Stomach (tissue), 9 donors: ENCODE data around the gene KY. TPM values are rescaled to one million over a fixed set of nuclear protein-coding genes. Genes with fewer than 3 reads are reported as not detected.

Experiments used
- DNase-seq, 2 donors: peaks; one replicate each; pipeline versions ENCODE4 v3.0.0 to v3.0.0-alpha.2; 2013 to 2019
- H3K27ac ChIP-seq, 5 donors: fragments of 200-600 bp in 4 of 5; sonication (generic) in 4 of 5; one replicate each; pipeline ENCODE4 v1.5.1; 2013 to 2019; ENCODE audit warnings: mild to moderate bottlenecking in 1 of 5, moderate library complexity in 1 of 5
- H3K27me3 ChIP-seq, 3 donors: fragments of 200-600 bp; sonication (generic); one replicate each; pipeline ENCODE4 v1.5.1; 2017 to 2019; ENCODE audit warnings: mixed run types in 1 of 3
- H3K36me3 ChIP-seq, 4 donors: fragments of 200-600 bp; sonication (generic); 1 replicate in 3 of 4; 2 replicates in 1 of 4; pipeline ENCODE4 v1.5.1; 2016 to 2019
- H3K4me1 ChIP-seq, 4 donors: fragments of 200-600 bp; sonication (generic); one replicate each; pipeline ENCODE4 v1.5.1; 2016 to 2019
- H3K4me3 ChIP-seq, 4 donors: fragments of 200-600 bp; sonication (generic) in 3 of 4; one replicate each; pipeline ENCODE4 v1.5.1; 2016 to 2019; ENCODE audit warnings: mild to moderate bottlenecking in 1 of 4
- H3K9me3 ChIP-seq, 4 donors: fragments of 200-600 bp; sonication (generic); one replicate each; pipeline ENCODE4 v1.5.1; 2016 to 2019
- EP300 ChIP-seq: sonication (generic); formaldehyde crosslinking; IDR thresholded peaks from one replicate; pipeline ENCODE4 v1.6.1; 2017; ENCODE audit warnings: antibody characterized with exemption
- POLR2A ChIP-seq, 4 donors: fragments of 450-650 bp; IDR thresholded peaks; one replicate each; pipeline ENCODE4 v1.6.1; 2016; ENCODE audit warnings: antibody characterized with exemption in 4 of 4, control low read depth in 2 of 4, mild to moderate bottlenecking in 1 of 4, moderate library complexity in 1 of 4
- POLR2AphosphoS5 ChIP-seq, 3 donors: sonication (generic); formaldehyde crosslinking; IDR thresholded peaks; one replicate each; pipeline ENCODE4 v1.6.1; 2016; ENCODE audit warnings: antibody characterized with exemption in 3 of 3
- WGBS, 5 donors: extraction: QIAGEN DNeasy Blood & Tissue Kit in 3 of 5; methylation state at CpG; one replicate each; pipeline versions ENCODE4 v1.1.5 to v1.1.7; 2013 to 2018; 5-methylcytosine and 5-hydroxymethylcytosine counted together
- intact Hi-C: fragments of 100-400 bp; cut with DNase I; formaldehyde crosslinking; loops from one replicate; pipeline ENCODE4 v1.15.1; 2023; ENCODE audit warnings: low total_unique reads
- polyA plus RNA-seq, 3 donors: library from polyadenylated mRNA; stranded (reverse); fragments of 200-250 nt; gene quantifications; one replicate each; pipeline ENCODE4 v1.2.3, GENCODE V29; 2013
- total RNA-seq, 5 donors: library from RNA; depleted of rRNA; stranded (reverse); fragments of >200 nt; gene quantifications; one replicate each; pipeline versions ENCODE4 v1.1.0 to v1.2.3, GENCODE V29; 2014 to 2016
- TF ChIP-seq, protein P1 (sequence below), 7 experiments: fragments of 450-650 bp in 4 of 7; fragments of 200-600 bp in 3 of 7; sonication (generic) in 3 of 7; IDR thresholded peaks; one replicate each; pipeline ENCODE4 v1.5.1; 2016 to 2019; ENCODE audit warnings: antibody characterized with exemption in 7 of 7, control low read depth in 2 of 7, mild to moderate bottlenecking in 1 of 7
- donor health status: healthy with polysubstance abuse.
- donor health status: Bipolar disorder and iron deficiency.
- donor health status: healthy.

KY gene
- total and polyA plus RNA-seq, 8 donors, result 0.12 to 3.6 (median 0.31) TPM; not detected in 3

DNA sequence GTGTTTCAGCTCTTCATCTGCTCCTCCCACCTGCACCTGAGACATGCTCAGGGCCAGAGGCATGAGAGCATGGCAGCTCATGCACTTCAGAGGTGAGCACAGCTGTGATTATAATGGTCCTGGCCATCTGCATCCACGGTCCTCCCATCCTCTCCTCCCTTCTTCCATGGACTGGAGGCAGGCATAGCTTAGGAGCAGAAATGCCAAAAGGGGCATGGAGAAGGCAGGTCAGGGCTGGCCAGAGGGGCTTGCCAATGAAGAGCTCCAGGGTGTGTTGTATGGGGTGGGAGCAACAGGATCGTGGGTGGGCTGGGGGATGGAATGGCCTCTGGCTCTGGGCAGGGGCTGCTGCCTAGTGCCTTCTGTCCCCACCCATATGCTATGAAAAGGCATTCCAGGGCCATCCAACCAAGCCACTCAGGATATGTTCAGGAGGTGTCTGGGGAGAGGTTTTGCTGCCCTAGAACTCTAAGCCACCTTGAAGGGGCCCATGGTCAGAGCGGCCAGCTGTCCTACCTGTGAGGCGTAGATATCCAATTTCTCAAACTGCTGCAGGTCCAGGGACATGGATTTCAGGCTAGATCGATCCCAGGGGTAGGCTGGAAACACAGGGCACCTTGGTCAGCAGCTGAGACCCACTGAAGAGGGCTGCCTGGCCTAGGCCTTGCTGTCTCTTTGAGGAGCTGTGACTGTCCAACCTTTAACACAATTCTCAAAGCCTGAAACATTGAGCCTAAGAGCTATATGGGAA lies 26.1 kb downstream of the KY start:
- DNase-seq, result peak in 1 of 2 donors; percentile 10
- no peaks in the 10 kb centered on the region for H3K27me3 ChIP-seq
- H3K4me3 ChIP-seq, result no peak overlapping the region
- no peak overlapping the region for H3K27ac ChIP-seq
- H3K9me3 ChIP-seq, result no peaks in the 10 kb centered on the region
- H3K4me1 ChIP-seq, result no peaks in the 10 kb centered on the region
- intact Hi-C loops, result no loop called here
- no peak for TF ChIP-seq EP300
- TF ChIP-seq, protein P1, sequence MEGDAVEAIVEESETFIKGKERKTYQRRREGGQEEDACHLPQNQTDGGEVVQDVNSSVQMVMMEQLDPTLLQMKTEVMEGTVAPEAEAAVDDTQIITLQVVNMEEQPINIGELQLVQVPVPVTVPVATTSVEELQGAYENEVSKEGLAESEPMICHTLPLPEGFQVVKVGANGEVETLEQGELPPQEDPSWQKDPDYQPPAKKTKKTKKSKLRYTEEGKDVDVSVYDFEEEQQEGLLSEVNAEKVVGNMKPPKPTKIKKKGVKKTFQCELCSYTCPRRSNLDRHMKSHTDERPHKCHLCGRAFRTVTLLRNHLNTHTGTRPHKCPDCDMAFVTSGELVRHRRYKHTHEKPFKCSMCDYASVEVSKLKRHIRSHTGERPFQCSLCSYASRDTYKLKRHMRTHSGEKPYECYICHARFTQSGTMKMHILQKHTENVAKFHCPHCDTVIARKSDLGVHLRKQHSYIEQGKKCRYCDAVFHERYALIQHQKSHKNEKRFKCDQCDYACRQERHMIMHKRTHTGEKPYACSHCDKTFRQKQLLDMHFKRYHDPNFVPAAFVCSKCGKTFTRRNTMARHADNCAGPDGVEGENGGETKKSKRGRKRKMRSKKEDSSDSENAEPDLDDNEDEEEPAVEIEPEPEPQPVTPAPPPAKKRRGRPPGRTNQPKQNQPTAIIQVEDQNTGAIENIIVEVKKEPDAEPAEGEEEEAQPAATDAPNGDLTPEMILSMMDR (IDR thresholded peaks at IDR 0.05), result no peak
- no peak for TF ChIP-seq POLR2AphosphoS5 (IDR thresholded peaks at IDR 0.05)
- no peak for TF ChIP-seq POLR2A (IDR thresholded peaks at IDR 0.05)
- peaks cover 0 to 30% (median 5%) of the 10 kb centered on the region in 4 donors for H3K36me3 ChIP-seq
- 89 to 92% (median 90%) methylated on average over 4 to 5 of the region's 5 CpGs for WGBS, 5 donors

DNA sequence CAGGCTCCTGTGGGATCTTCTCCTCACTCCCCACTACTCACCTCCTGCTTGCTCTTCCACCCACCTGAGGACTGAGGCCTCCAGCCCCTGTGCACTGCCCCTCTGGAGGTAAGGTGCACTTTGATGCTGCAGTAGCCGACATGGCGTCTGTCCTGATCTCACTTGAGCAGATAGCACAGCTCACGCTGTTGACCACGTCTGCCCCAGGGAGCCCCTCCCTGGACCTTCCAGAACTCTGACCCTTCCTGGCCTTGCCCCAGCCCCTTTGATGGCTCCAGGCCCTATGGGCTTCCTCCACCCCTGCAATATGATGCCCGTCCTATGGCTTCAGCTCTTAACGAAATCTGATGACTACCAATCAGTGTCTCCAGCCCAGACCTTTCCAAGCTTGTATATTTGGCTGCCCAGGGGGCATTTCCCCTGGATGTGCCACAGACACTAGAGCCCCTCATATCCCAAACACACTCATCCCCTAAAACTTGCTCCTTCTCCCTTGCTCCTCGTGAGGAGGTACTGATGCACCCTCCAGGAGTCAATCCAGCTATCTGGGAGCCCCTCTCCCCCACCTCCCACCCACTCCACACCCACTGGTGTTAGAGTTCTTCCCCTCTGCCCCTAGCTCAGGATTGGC lies 27.1 kb downstream of the KY start:
- Histone ChIP-seq H3K4me1 (no peaks in the 10 kb centered on the region), H3K27ac (no peak overlapping the region), H3K9me3 (no peaks in the 10 kb centered on the region), H3K36me3 (peaks cover 0 to 33% (median 5%) of the 10 kb centered on the region in 4 donors), H3K4me3 (no peak overlapping the region), H3K27me3 (no peaks in the 10 kb centered on the region)
- DNase-seq, result peak in 1 of 2 donors; percentile 9
- TF ChIP-seq, protein P1 (IDR thresholded peaks at IDR 0.05), result no peak
- TF ChIP-seq EP300 (no peak), POLR2AphosphoS5 (IDR thresholded peaks at IDR 0.05) (no peak), POLR2A (IDR thresholded peaks at IDR 0.05) (no peak)
- WGBS, 5 donors, result 89 to 95% (median 91%) methylated on average over 7 of the region's 7 CpGs
- intact Hi-C loops, result no loop called here

DNA sequence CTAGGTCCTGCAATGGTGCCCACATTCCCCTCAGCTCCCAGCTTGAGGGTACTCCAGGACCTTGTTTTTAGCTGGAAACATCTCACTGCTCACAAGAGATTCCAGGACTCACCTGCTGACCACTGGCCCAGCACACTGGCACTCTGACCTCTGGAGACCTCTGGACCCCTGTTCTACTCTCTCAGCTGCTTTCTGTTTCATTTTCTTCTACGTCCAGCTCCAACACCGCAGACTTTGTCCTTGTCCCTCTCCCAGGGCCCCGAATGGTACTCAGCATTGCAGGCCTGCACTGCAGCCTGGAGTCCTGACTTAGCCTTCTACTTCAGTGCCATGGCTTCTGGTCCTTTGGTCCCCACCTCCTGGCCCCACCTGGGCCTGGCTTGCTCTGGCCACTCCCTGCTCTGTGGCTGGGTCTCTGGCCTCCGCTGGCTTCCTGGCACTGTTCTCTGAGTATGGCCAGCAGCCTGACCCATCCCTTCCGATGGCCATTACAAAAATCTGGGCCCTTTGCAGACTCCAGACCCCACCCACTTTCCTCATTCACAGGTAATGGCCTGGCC lies 27.9 kb downstream of the KY start:
- peaks cover 0 to 30% (median 5%) of the 10 kb centered on the region in 4 donors for H3K36me3 ChIP-seq
- intact Hi-C loops, result no loop called here
- no peaks in the 10 kb centered on the region for H3K27me3 ChIP-seq
- no peak overlapping the region for H3K4me3 ChIP-seq
- DNase-seq, result peak in 1 of 2 donors; percentile 21
- WGBS, 5 donors, result 65 to 82% (median 78%) methylated on average over 5 of the region's 5 CpGs
- no peak for TF ChIP-seq POLR2A (IDR thresholded peaks at IDR 0.05)
- TF ChIP-seq POLR2AphosphoS5 (IDR thresholded peaks at IDR 0.05), result no peak
- TF ChIP-seq, protein P1 (IDR thresholded peaks at IDR 0.05), result no peak
- no peak for TF ChIP-seq EP300
- H3K27ac ChIP-seq, result no peak overlapping the region
- H3K4me1 ChIP-seq, result no peaks in the 10 kb centered on the region
- no peaks in the 10 kb centered on the region for H3K9me3 ChIP-seq

DNA sequence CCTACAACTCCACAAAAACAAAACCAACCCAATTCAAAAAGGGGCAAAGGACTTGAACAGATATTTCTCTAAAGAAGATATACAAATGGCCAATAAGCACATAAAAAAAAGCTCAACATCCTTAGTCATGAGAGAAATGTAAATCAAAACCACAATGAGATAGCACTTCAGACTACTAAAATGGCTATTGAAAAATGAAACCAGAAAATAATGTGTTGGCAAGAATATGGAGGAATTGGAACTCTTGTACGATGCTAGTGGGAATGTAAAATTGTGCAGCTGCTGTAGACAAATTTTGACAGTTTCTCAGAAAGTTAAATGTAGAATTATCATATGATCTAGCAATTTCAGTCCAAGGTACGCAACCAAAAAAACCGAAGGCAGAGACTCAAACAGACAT lies 29.0 kb downstream of the KY start:
- 73 to 85% (median 75%) methylated on average over 3 of the region's 3 CpGs for WGBS, 5 donors
- peaks cover 0 to 21% (median 5%) of the 10 kb centered on the region in 4 donors for H3K36me3 ChIP-seq
- H3K9me3 ChIP-seq, result no peaks in the 10 kb centered on the region
- no peaks in the 10 kb centered on the region for H3K4me1 ChIP-seq
- no peak for TF ChIP-seq EP300
- TF ChIP-seq, protein P1 (IDR thresholded peaks at IDR 0.05), result no peak
- no peak for TF ChIP-seq POLR2AphosphoS5 (IDR thresholded peaks at IDR 0.05)
- no peak for TF ChIP-seq POLR2A (IDR thresholded peaks at IDR 0.05)
- no peak overlapping the region for H3K4me3 ChIP-seq
- DNase-seq, result no peak
- no peaks in the 10 kb centered on the region for H3K27me3 ChIP-seq
- no peak overlapping the region for H3K27ac ChIP-seq
- intact Hi-C loops, result no loop called here
